Activated T-helper 17 cell treated with anti-CD3 and anti-CD28 coated beads, Interleukin-2, amount 50 U/mL, for 72 hours (primary cell): ENCODE data around the gene GBE1. TPM values are rescaled to one million over a fixed set of nuclear protein-coding genes. Genes with fewer than 3 reads are reported as not detected.
A peak's percentile ranks its signal among the peaks of the same experiment; 100 is the strongest.

Experiments used
- ATAC-seq: fragments of 150-1000 bp; cut with Tn5 transposase; replicated peaks from 2 replicates; pipeline ENCODE4 v1.10.0; 2021; ENCODE audit warnings: mild to moderate bottlenecking, moderate library complexity
- H3K27ac Mint-ChIP-seq: one replicate; pipeline ENCODE4 v1.8.0; 2022; ENCODE audit warnings: mixed read lengths
- H3K27me3 Mint-ChIP-seq: one replicate; pipeline ENCODE4 v1.8.0; 2022; ENCODE audit warnings: mixed read lengths
- H3K36me3 Mint-ChIP-seq: one replicate; pipeline ENCODE4 v1.8.0; 2022; ENCODE audit warnings: low read depth, mild to moderate bottlenecking, mixed read lengths
- H3K4me1 Mint-ChIP-seq: one replicate; pipeline ENCODE4 v1.8.0; 2022; ENCODE audit warnings: mixed read lengths
- H3K4me3 Mint-ChIP-seq: one replicate; pipeline ENCODE4 v1.8.0; 2022; ENCODE audit warnings: mild to moderate bottlenecking, mixed read lengths
- H3K9me3 Mint-ChIP-seq: one replicate; pipeline ENCODE4 v1.8.0; 2022; ENCODE audit warnings: mixed read lengths
- total RNA-seq, 2 donors: library from RNA; stranded (reverse); gene quantifications; one replicate each; pipeline ENCODE4 v1.2.3, GENCODE V29; 2022

GBE1 gene
- total RNA-seq, 2 donors from 2014 or later = 64.4 to 251 TPM

DNA sequence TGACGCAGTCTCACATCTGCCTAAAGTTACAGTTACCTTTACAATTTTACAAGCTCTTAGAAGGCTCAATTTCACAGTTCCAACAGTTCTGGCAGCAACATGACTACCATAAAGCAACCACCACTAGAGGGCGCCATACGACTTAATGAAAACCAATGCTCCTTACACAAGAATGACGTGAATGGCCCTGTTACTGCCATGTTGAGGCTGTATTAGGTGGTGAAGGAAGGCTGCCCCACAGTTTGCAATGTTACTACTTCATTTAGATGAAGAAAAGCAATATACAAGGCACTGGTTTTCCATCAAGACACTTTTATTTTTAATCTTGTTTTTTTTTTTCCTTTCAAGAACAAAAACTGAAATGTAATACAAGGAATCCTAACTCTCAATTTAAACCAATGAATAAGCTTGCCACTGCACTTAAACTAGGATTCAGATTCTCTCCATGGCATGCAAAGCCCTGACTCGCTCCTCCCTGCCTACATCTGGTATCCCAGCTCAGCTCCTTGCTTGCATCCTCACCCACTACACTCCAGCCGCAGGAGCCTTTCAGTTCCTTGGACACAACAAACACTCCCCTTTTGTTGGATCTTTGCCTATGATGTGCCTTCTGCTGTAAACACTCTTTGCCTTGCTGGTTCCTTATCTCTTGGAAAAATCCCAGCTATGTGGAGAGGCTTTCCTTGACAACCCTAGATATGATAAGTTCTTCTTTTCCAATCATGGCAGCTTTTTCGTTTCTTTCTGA is 270.7 kb downstream of the GBE1 start:
- H3K4me3 Mint-ChIP-seq = no peak overlapping the region

DNA sequence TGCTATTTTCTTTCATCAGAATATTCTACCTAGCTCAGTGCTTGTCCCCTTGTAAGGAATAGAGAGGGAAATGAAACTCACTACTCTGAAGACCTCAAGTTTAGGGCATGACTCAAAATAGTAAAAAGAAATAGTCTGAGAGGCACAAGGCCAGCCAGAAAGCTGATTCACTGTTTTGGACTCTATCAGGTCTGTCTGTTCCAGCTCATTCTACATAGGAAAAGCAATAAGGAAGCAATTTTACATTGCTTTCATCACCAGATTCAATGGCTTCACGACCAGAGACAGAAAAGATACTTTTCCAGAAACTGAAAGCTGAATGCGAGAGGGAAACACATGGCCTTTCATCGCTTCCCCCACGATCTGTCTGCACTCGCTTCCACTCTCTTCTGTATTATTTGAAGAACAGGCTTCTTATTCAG is 276.0 kb downstream of the GBE1 start:
- H3K4me3 Mint-ChIP-seq = no peak overlapping the region
- ATAC-seq = peak; percentile 29
- no peaks in the 10 kb centered on the region for H3K4me1 Mint-ChIP-seq
- H3K27ac Mint-ChIP-seq = no peak overlapping the region
- H3K27me3 Mint-ChIP-seq = peaks cover 4% of the 10 kb centered on the region
- peaks cover 5% of the 10 kb centered on the region for H3K9me3 Mint-ChIP-seq
- H3K36me3 Mint-ChIP-seq = peaks cover 7% of the 10 kb centered on the region

More for the DNA sequence above, 270.7 kb downstream of the GBE1 start:
- H3K4me1 Mint-ChIP-seq = no peaks in the 10 kb centered on the region
- H3K27ac Mint-ChIP-seq = no peak overlapping the region
- no peaks in the 10 kb centered on the region for H3K27me3 Mint-ChIP-seq
- H3K9me3 Mint-ChIP-seq = no peaks in the 10 kb centered on the region
- peak; percentile 83 for ATAC-seq
- peaks cover 7% of the 10 kb centered on the region for H3K36me3 Mint-ChIP-seq

DNA sequence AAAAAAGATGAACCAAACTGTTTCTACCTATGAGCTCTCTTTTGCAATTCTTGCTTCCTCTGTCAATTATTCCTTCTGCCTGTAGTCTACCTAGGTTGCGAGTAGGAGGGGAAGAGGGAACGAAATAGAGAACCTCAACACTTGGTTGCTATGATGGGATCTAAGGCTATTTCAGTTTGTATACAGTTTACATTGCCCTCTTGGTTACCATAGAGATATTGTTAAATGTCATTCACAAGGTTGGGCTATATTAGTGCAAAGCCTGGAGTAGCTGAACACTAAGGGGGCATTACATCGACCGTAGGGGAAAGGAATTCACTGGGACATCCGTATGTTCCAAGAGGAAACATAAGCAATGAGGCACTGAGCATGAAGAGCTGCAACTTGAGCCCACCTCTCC is 276.9 kb downstream of the GBE1 start:
- Mint-ChIP-seq H3K9me3 (peaks cover 5% of the 10 kb centered on the region), H3K27me3 (peaks cover 4% of the 10 kb centered on the region), H3K4me3 (no peak overlapping the region), H3K36me3 (peaks cover 5% of the 10 kb centered on the region), H3K4me1 (no peaks in the 10 kb centered on the region), H3K27ac (no peak overlapping the region)
- no peak for ATAC-seq

DNA sequence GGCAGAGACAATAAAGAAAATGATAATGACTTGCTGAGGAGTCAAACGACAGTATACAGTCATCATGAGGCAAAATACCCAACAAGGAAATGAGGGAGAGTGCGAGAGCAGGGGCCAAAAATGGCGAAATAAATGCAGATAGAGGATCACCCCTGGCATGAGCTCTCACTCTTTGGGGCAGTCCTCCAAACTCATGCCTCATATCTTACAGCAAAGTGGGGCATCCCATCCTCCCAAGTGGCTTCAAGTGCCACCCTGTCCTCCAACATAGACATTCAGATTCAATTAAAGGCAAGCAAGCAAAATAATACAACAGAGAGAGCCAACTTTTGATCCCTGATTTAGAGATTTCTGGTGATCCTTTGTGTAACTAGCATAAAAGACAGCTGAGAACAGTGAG is 278.4 kb downstream of the GBE1 start:
- ATAC-seq = no peak
- Mint-ChIP-seq H3K9me3 (peaks cover 5% of the 10 kb centered on the region), H3K4me1 (no peaks in the 10 kb centered on the region), H3K27ac (no peak overlapping the region), H3K4me3 (no peak overlapping the region), H3K36me3 (no peaks in the 10 kb centered on the region), H3K27me3 (peaks cover 4% of the 10 kb centered on the region)

DNA sequence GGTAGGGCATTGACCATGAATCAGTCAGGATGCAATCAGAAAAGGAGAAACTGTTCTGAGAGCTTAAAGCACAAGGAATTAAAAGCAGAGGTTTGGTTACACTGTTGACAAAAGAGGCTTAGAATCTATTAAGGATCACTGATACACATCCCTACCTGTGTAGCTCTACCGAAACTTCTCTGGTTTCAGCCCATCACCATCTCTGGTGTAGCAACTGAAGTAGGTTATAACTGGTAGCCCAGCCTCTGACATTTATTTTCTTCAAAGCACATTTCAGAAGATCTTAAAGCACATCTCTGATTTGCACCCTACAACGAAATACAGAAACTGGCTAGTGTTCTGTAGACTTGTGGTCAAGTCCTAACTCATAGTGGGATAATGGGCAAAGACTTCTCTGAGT is 283.7 kb downstream of the GBE1 start:
- no peaks in the 10 kb centered on the region for H3K4me1 Mint-ChIP-seq
- peaks cover 11% of the 10 kb centered on the region for H3K27me3 Mint-ChIP-seq
- H3K4me3 Mint-ChIP-seq = no peak overlapping the region
- ATAC-seq = no peak
- H3K9me3 Mint-ChIP-seq = peaks cover 5% of the 10 kb centered on the region
- H3K36me3 Mint-ChIP-seq = no peaks in the 10 kb centered on the region
- no peak overlapping the region for H3K27ac Mint-ChIP-seq

DNA sequence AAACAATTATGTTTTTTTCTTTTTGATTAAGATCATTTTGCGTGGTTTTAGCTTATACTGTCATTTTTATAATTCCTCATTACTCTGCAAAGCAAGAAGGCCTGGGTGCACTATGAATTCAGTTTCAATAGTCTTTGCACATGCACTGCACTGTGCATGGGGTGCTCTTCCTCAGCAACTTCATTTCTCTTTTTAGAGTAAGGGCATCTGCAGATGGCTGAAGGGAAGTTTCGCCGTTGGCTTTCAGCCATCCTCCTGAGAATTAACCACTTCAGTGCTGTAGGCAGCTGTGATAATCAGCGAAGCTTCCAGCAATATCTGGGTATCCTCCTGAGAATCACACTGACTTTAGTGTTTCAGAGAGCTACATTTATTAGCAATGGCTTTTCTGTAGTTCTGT is 284.8 kb downstream of the GBE1 start:
- H3K4me3 Mint-ChIP-seq = no peak overlapping the region

DNA sequence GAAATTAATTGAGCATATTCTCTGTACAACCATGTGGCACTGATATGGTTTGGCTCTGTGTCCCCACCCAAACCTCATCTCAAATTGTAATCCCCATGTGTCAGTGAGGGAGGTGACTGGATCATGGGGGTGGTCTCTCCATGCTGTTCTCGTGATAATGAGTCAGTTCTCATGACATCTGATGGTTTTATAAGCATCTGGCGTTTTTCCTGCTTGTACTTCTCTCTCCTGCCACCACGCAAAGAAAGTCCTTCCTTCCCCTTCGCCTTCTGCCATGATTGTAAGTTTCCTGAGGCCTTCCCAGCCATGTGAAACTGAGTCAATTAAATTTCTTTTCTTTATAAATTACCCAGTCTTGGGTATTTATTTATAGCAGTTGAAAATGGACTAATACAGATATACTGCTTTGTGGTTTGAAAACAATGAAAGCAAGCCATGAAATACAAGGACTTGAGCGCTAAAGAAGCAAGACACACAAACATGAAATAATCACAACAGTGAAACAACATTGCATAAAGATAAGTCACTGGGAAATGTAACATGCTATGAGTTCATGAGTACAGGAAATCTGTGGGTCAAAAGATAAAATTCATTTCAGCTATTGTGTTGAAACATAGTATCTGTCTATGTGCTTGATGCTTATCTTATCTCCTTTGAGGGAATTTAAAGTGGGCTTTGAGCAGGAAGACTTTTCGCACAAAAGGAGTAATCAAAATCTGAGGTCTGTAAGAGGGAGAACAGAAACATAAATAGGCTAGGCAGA is 288.7 kb downstream of the GBE1 start:
- Mint-ChIP-seq H3K9me3 (no peaks in the 10 kb centered on the region), H3K4me1 (no peaks in the 10 kb centered on the region), H3K36me3 (no peaks in the 10 kb centered on the region), H3K27ac (no peak overlapping the region), H3K4me3 (no peak overlapping the region), H3K27me3 (peaks cover 11% of the 10 kb centered on the region)
- ATAC-seq = no peak

More for the DNA sequence above, 284.8 kb downstream of the GBE1 start:
- Mint-ChIP-seq H3K36me3 (no peaks in the 10 kb centered on the region), H3K27me3 (peaks cover 6% of the 10 kb centered on the region), H3K27ac (no peak overlapping the region), H3K4me1 (no peaks in the 10 kb centered on the region), H3K9me3 (peaks cover under 1% of the 10 kb centered on the region)
- ATAC-seq = no peak

DNA sequence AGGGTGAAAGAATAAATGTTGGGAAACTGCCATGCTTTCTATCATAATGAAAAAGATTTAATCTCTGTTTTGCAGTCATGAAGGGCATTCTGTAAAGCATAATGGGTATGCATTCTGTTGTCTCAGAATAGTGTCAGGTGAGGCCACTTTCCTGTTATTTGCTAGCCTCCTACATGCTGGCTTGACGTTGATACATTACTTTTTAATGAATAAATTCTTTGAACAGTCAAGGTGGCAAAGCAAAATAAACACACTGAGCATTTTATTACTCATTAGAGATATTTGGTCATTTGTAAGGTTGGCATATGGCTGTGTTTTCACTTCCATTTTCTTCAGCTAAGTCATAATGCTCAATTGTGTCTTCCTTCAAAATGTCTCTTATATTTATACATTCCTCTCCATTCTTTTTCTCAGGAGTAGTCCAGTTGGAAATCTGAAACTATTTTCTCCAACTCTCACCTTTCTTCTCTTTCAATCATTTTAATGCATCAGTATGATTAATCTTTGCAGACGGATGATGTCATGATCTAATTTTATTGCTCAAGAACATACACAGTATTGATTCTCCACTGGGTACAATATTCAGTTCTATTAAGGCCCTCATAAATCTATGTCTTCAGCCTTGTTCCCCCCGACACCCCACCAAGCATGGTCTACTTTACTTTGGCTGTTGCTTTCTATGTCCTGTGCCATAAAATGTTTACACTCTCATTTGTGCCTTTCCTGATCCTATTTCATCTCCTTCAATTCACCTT is 290.7 kb downstream of the GBE1 start:
- no peaks in the 10 kb centered on the region for H3K9me3 Mint-ChIP-seq
- H3K36me3 Mint-ChIP-seq = no peaks in the 10 kb centered on the region
- peaks cover 11% of the 10 kb centered on the region for H3K27me3 Mint-ChIP-seq
- H3K4me1 Mint-ChIP-seq = no peaks in the 10 kb centered on the region
- no peak overlapping the region for H3K27ac Mint-ChIP-seq
- H3K4me3 Mint-ChIP-seq = no peak overlapping the region
- ATAC-seq = no peak

DNA sequence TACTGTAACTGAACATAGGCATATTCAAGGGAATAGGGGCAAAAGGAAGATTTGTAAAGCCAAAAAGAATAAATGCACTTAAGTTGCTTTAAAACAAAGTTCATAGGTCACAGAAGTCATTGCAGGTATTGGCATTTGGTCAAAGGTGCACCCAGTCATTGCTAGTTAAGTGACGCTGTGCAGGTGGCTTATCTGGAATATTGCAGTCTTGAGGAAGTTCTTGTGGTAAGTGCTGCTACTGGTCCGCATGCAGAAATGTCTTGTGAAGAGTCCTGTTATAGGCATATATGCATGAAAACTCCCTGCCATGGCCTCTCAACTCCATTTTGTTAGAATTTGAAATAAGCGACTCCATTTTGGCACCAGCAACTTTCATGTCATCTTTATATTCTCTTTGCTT is 293.1 kb downstream of the GBE1 start:
- no peaks in the 10 kb centered on the region for H3K9me3 Mint-ChIP-seq
- H3K4me3 Mint-ChIP-seq = no peak overlapping the region
- peaks cover 7% of the 10 kb centered on the region for H3K27me3 Mint-ChIP-seq
- H3K4me1 Mint-ChIP-seq = no peaks in the 10 kb centered on the region
- no peak for ATAC-seq
- no peak overlapping the region for H3K27ac Mint-ChIP-seq
- H3K36me3 Mint-ChIP-seq = no peaks in the 10 kb centered on the region

DNA sequence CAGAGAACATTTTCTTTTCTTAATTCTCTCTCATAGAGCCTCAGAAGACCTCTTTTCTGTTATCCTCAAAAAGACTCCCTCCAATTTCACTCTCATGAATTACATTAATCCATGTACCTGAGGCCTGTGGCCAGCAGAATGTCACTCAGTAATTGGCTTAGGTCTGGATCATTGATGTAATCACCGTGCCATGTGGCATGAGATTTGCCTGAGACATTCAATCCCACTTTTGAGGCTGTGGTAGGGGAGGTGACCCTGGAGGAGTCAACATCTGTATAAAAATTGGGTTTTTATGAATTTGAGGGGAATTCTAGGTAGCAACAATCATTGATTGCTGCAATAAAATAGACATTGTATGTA is 295.3 kb downstream of the GBE1 start:
- no peaks in the 10 kb centered on the region for H3K4me1 Mint-ChIP-seq
- H3K27ac Mint-ChIP-seq = no peak overlapping the region
- no peaks in the 10 kb centered on the region for H3K9me3 Mint-ChIP-seq
- H3K4me3 Mint-ChIP-seq = no peak overlapping the region
- no peaks in the 10 kb centered on the region for H3K36me3 Mint-ChIP-seq
- H3K27me3 Mint-ChIP-seq = peaks cover 4% of the 10 kb centered on the region
- no peak for ATAC-seq

DNA sequence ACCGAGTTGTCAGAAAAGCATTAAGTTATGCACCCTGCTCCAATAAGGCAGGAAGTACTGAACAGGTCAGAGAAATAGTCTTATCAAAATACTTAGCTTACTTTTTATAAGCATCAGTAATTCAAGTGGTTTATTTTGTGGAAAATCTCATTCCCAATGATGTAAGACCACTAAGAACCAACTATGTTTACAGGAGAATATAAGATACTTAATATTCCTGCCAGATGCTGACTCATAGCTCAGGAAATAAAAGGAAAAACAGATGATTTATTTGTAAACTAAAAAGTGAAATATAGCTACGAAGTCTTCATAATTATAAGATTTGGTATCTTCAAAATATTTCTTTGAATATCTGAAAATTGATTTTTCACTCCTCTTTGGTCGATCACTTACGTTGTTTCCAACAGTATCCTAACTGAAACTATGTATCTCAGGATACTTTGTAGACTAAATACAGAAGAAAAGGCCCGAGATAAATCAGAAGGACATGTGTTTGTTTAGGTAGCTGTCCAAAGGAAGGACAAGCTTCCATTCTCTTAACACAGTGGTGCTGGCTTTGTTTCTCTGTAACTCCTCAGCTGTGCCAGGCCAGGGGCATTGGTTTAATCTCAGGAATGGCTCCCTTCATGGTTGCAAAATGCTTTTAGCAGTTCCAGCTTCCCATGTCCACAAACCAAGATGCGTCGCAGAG is 295.8 kb downstream of the GBE1 start:
- no peaks in the 10 kb centered on the region for H3K36me3 Mint-ChIP-seq
- no peaks in the 10 kb centered on the region for H3K27me3 Mint-ChIP-seq
- H3K4me1 Mint-ChIP-seq = no peaks in the 10 kb centered on the region
- no peak overlapping the region for H3K4me3 Mint-ChIP-seq
- no peak overlapping the region for H3K27ac Mint-ChIP-seq
- no peaks in the 10 kb centered on the region for H3K9me3 Mint-ChIP-seq
- ATAC-seq = no peak

DNA sequence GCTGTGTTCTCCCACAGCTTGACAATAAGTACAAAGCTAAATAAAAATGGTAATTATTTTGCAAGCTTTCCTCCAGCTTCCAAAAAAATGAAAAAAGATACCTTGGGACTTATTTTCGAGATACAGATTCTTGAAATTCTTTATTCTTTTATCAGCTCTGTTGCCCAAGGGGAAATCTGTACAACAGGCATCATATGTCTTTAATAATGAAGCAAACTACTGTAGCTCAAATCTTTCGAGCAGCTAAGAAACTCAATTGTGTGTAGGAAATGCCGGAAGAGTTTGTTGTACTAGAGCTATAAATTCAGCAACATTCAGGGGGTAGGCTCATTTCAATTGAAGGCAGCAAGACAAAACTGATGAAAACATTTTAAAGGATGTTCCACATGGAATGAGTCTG is 297.7 kb downstream of the GBE1 start:
- H3K9me3 Mint-ChIP-seq = no peaks in the 10 kb centered on the region
- no peaks in the 10 kb centered on the region for H3K36me3 Mint-ChIP-seq
- H3K27ac Mint-ChIP-seq = no peak overlapping the region
- ATAC-seq = no peak
- no peaks in the 10 kb centered on the region for H3K27me3 Mint-ChIP-seq
- no peaks in the 10 kb centered on the region for H3K4me1 Mint-ChIP-seq
- no peak overlapping the region for H3K4me3 Mint-ChIP-seq

DNA sequence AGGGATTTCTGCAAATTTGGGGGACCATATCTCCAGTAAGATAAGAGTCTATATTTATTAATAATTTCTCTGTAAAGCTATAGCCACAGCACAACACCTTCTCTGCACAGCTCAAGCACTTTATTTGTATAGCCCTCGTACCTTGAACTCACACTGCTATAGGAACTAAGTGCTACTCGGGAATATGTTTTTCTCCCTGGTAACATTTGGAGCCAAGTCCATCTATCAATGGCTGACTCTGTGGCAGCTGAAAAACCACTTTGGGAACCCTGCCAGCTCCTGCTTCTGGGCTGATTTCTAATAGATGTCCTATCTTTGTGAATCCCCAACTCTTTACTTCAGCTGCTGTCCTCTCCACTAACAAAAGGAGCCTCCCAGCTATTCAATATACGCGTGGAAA is 298.5 kb downstream of the GBE1 start:
- no peak for ATAC-seq
- Mint-ChIP-seq H3K4me1 (no peaks in the 10 kb centered on the region), H3K4me3 (no peak overlapping the region), H3K9me3 (no peaks in the 10 kb centered on the region), H3K27ac (no peak overlapping the region), H3K27me3 (no peaks in the 10 kb centered on the region), H3K36me3 (no peaks in the 10 kb centered on the region)

DNA sequence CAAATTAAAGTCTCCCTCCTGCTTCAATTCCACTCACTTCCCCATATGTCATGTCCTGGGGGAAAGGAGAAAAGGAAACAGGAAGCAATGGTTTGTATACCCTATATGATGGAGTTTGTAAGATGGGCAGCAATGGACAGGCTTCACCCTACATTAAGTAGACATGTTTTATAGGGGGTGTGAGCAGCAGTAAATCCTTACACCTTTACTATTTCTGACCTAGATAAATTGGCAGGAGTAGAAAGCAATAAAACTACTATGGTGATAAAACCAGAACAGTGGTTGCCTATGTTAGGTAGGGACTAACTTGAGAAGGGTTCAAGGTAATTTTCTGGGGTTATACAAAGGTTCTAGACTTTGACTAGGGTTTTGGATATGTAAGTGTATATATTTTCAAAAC is 301.7 kb downstream of the GBE1 start:
- H3K4me3 Mint-ChIP-seq = no peak overlapping the region

More for the DNA sequence above, 301.7 kb downstream of the GBE1 start:
- no peaks in the 10 kb centered on the region for H3K4me1 Mint-ChIP-seq
- H3K27ac Mint-ChIP-seq = no peak overlapping the region
- no peaks in the 10 kb centered on the region for H3K27me3 Mint-ChIP-seq
- no peaks in the 10 kb centered on the region for H3K36me3 Mint-ChIP-seq
- no peaks in the 10 kb centered on the region for H3K9me3 Mint-ChIP-seq
- ATAC-seq = no peak
